ENCODE data around the gene MTREX. TPM values are rescaled to one million over a fixed set of nuclear protein-coding genes. Genes with fewer than 3 reads are reported as not detected.
A peak's percentile ranks its signal among the peaks of the same experiment; 100 is the strongest.

MTREX gene
- total and polyA plus RNA-seq, 7 experiments from 2014 or later = 29.6 to 83.7 (median 64.1) TPM

GRCh38 chr5:55407059-55407684 lies 99.4 kb downstream of the MTREX start:
- Mint-ChIP-seq H3K36me3 (peaks cover 6 to 40% (median 18%) of the 10 kb centered on the region in 5 donors), H3K9me3 (peaks cover 0 to 2% (median 0%) of the 10 kb centered on the region in 11 donors), H3K27ac (peak overlapping the region in 2 of 9 donors; percentile 20 to 36), H3K4me1 (peaks cover 6 to 23% (median 12%) of the 10 kb centered on the region in 7 donors), H3K27me3 (no peaks in the 10 kb centered on the region), H3K4me3 (no peak overlapping the region)
- intact Hi-C loops (cut with micrococcal nuclease) = loop anchor here (1.0 to 5.0 kb wide), 2 partner anchors 235 to 285 kb away; partner anchors contain the start of gene CDC20B (in 1 of the 2)
- DNase-seq (peak in 6 of 9 donors; percentile 4 to 34 (median 16)), ATAC-seq (peak; percentile 42)
- no peaks in the 10 kb centered on the region for H3K27me3 ChIP-seq (ENCODE audit: control insufficient read depth in 2 of 2, insufficient read depth in 2 of 2, low read length in 2 of 2)
- ChIA-PET CTCF (interaction anchor here (1.7 to 3.0 kb wide), 2 partner anchors 283 to 285 kb away, joined by 4 to 22 read pairs; no protein-coding TSS in a partner anchor), POLR2A (no interaction called here)
- H3K36me3 ChIP-seq (ENCODE audit: control insufficient read depth in 2 of 3, insufficient read depth in 3 of 3, low read length in 3 of 3) = peaks cover 5 to 47% (median 10%) of the 10 kb centered on the region in 3 experiments
- no peaks in the 10 kb centered on the region for H3K4me1 ChIP-seq (ENCODE audit: control insufficient read depth in 2 of 2, insufficient read depth in 2 of 2, low read length in 2 of 2)
- H3K4me3 ChIP-seq (ENCODE audit: low read length) = no peak overlapping the region
- H3K27ac ChIP-seq (ENCODE audit: low read depth, low read length) = no peak overlapping the region
- H3K9me3 ChIP-seq (ENCODE audit: control insufficient read depth in 2 of 3, low read length in 3 of 3) = no peaks in the 10 kb centered on the region

- intact Hi-C loops (cut with micrococcal nuclease) = loop anchor here (1.0 to 5.0 kb wide), 2 partner anchors 236 to 284 kb away; partner anchors contain the start of gene CDC20B (in 1 of the 2)
- Histone ChIP-seq H3K4me3 (ENCODE audit: low read length) (no peak overlapping the region), H3K27ac (ENCODE audit: low read depth, low read length) (no peak overlapping the region), H3K36me3 (ENCODE audit: control insufficient read depth in 2 of 3, insufficient read depth in 3 of 3, low read length in 3 of 3) (peaks cover 5 to 42% (median 10%) of the 10 kb centered on the region in 3 experiments), H3K4me1 (ENCODE audit: control insufficient read depth in 2 of 2, insufficient read depth in 2 of 2, low read length in 2 of 2) (no peaks in the 10 kb centered on the region), H3K9me3 (ENCODE audit: control insufficient read depth in 2 of 3, low read length in 3 of 3) (no peaks in the 10 kb centered on the region), H3K27me3 (ENCODE audit: control insufficient read depth in 2 of 2, insufficient read depth in 2 of 2, low read length in 2 of 2) (no peaks in the 10 kb centered on the region)
- DNase-seq (no peak), ATAC-seq (no peak)
- H3K27me3 Mint-ChIP-seq = no peaks in the 10 kb centered on the region
- CTCF ChIA-PET = interaction anchor here (1.0 kb wide), 1 partner anchor 11 kb away, joined by 3 read pairs; no protein-coding TSS in a partner anchor
- H3K36me3 Mint-ChIP-seq = peaks cover 6 to 44% (median 18%) of the 10 kb centered on the region in 5 donors
- H3K27ac Mint-ChIP-seq = peak overlapping the region in 3 of 9 donors; percentile 9 to 60 (median 37)
- no peak overlapping the region for H3K4me3 Mint-ChIP-seq
- peaks cover 0 to 2% (median 0%) of the 10 kb centered on the region in 11 donors for H3K9me3 Mint-ChIP-seq
- peaks cover 6 to 27% (median 12%) of the 10 kb centered on the region in 7 donors for H3K4me1 Mint-ChIP-seq
- POLR2A ChIA-PET = no interaction called here
Observed at GRCh38 chr5:55407984-55408383, 100.2 kb downstream of the MTREX start.

- no peak for DNase-seq
- Mint-ChIP-seq H3K27me3 (no peaks in the 10 kb centered on the region), H3K27ac (no peak overlapping the region), H3K36me3 (peaks cover 6 to 34% (median 16%) of the 10 kb centered on the region in 5 donors), H3K4me3 (no peak overlapping the region), H3K4me1 (peaks cover 6 to 27% (median 12%) of the 10 kb centered on the region in 7 donors), H3K9me3 (peaks cover 0 to 2% (median 0%) of the 10 kb centered on the region in 11 donors)
- peaks cover 0 to 27% (median 5%) of the 10 kb centered on the region in 3 experiments for H3K36me3 ChIP-seq (ENCODE audit: control insufficient read depth in 2 of 3, insufficient read depth in 3 of 3, low read length in 3 of 3)
- intact Hi-C loops (cut with micrococcal nuclease) = loop anchor here in 1 of 2 donors (5.0 to 10.0 kb wide), 2 partner anchors 125 to 237 kb away; partner anchors contain the start of genes CDC20B and PLPP1
- H3K4me3 ChIP-seq (ENCODE audit: low read length) = no peak overlapping the region
- no peaks in the 10 kb centered on the region for H3K9me3 ChIP-seq (ENCODE audit: control insufficient read depth in 2 of 3, low read length in 3 of 3)
- CTCF ChIA-PET = interaction anchor here (1.7 kb wide), 1 partner anchor 282 kb away, joined by 7 read pairs; no protein-coding TSS in a partner anchor
- POLR2A ChIA-PET = interaction anchor here (0.7 kb wide), 1 partner anchor 23 kb away, joined by 3 read pairs; no protein-coding TSS in a partner anchor
- H3K4me1 ChIP-seq (ENCODE audit: control insufficient read depth in 2 of 2, insufficient read depth in 2 of 2, low read length in 2 of 2) = no peaks in the 10 kb centered on the region
- ATAC-seq = no peak
- no peaks in the 10 kb centered on the region for H3K27me3 ChIP-seq (ENCODE audit: control insufficient read depth in 2 of 2, insufficient read depth in 2 of 2, low read length in 2 of 2)
- H3K27ac ChIP-seq (ENCODE audit: low read depth, low read length) = no peak overlapping the region
Observed at GRCh38 chr5:55409775-55410174, 102.0 kb downstream of the MTREX start.

- Histone ChIP-seq H3K36me3 (ENCODE audit: control insufficient read depth in 2 of 3, insufficient read depth in 3 of 3, low read length in 3 of 3) (peaks cover 0 to 28% (median 5%) of the 10 kb centered on the region in 3 experiments), H3K27ac (ENCODE audit: low read depth, low read length) (no peak overlapping the region), H3K9me3 (ENCODE audit: control insufficient read depth in 2 of 3, low read length in 3 of 3) (no peaks in the 10 kb centered on the region), H3K27me3 (ENCODE audit: control insufficient read depth in 2 of 2, insufficient read depth in 2 of 2, low read length in 2 of 2) (no peaks in the 10 kb centered on the region), H3K4me1 (ENCODE audit: control insufficient read depth in 2 of 2, insufficient read depth in 2 of 2, low read length in 2 of 2) (no peaks in the 10 kb centered on the region), H3K4me3 (ENCODE audit: low read length) (no peak overlapping the region)
- DNase-seq (no peak), ATAC-seq (no peak)
- intact Hi-C loops (cut with micrococcal nuclease) = loop anchor here in 1 of 2 donors (10.0 kb wide), 1 partner anchor 124 kb away; the partner anchor contains the start of gene PLPP1
- Mint-ChIP-seq H3K9me3 (peaks cover 0 to 2% (median 0%) of the 10 kb centered on the region in 11 donors), H3K27me3 (no peaks in the 10 kb centered on the region), H3K27ac (no peak overlapping the region), H3K36me3 (peaks cover 6 to 41% (median 16%) of the 10 kb centered on the region in 5 donors), H3K4me1 (peaks cover 6 to 27% (median 12%) of the 10 kb centered on the region in 7 donors), H3K4me3 (peak overlapping the region in 1 of 10 donors; percentile 39)
- CTCF ChIA-PET = interaction anchor here (0.6 kb wide), 1 partner anchor 241 kb away, joined by 3 read pairs; no protein-coding TSS in a partner anchor
- POLR2A ChIA-PET = no interaction called here
Observed at GRCh38 chr5:55410845-55411244, 103.1 kb downstream of the MTREX start.

- H3K27ac Mint-ChIP-seq = peak overlapping the region in 1 of 9 donors; percentile 9
- Histone ChIP-seq H3K36me3 (ENCODE audit: control insufficient read depth in 2 of 3, insufficient read depth in 3 of 3, low read length in 3 of 3) (peaks cover 0 to 18% (median 0%) of the 10 kb centered on the region in 3 experiments), H3K9me3 (ENCODE audit: control insufficient read depth in 2 of 3, low read length in 3 of 3) (no peaks in the 10 kb centered on the region), H3K27me3 (ENCODE audit: control insufficient read depth in 2 of 2, insufficient read depth in 2 of 2, low read length in 2 of 2) (no peaks in the 10 kb centered on the region), H3K4me3 (ENCODE audit: low read length) (no peak overlapping the region), H3K4me1 (ENCODE audit: control insufficient read depth in 2 of 2, insufficient read depth in 2 of 2, low read length in 2 of 2) (no peaks in the 10 kb centered on the region), H3K27ac (ENCODE audit: low read depth, low read length) (no peak overlapping the region)
- no peaks in the 10 kb centered on the region for H3K27me3 Mint-ChIP-seq
- DNase-seq (peak in 5 of 9 donors; percentile 11 to 46 (median 31)), ATAC-seq (peak; percentile 53)
- peaks cover 3 to 41% (median 15%) of the 10 kb centered on the region in 5 donors for H3K36me3 Mint-ChIP-seq
- H3K4me1 Mint-ChIP-seq = peaks cover 6 to 27% (median 12%) of the 10 kb centered on the region in 7 donors
- intact Hi-C loops (cut with micrococcal nuclease) = loop anchor here in 1 of 2 donors (10.0 kb wide), 1 partner anchor 123 kb away; the partner anchor contains the start of gene PLPP1
- peaks cover 0 to 2% (median 0%) of the 10 kb centered on the region in 11 donors for H3K9me3 Mint-ChIP-seq
- CTCF ChIA-PET = no interaction called here
- POLR2A ChIA-PET = no interaction called here
- peak overlapping the region in 1 of 10 donors; percentile 37 for H3K4me3 Mint-ChIP-seq
Observed at GRCh38 chr5:55411876-55412275, 104.1 kb downstream of the MTREX start.

GRCh38 chr5:55413644-55414043 lies 105.9 kb downstream of the MTREX start:
- CTCF ChIA-PET = interaction anchor here (0.6 kb wide), 1 partner anchor 1592 kb away, joined by 3 read pairs; no protein-coding TSS in a partner anchor
- ATAC-seq = no peak

More at GRCh38 chr5:55413644-55414043, 105.9 kb downstream of the MTREX start:
- no peak overlapping the region for H3K4me3 Mint-ChIP-seq
- Histone ChIP-seq H3K36me3 (ENCODE audit: control insufficient read depth in 2 of 3, insufficient read depth in 3 of 3, low read length in 3 of 3) (peaks cover 0 to 24% (median 5%) of the 10 kb centered on the region in 3 experiments), H3K27ac (ENCODE audit: low read depth, low read length) (no peak overlapping the region), H3K4me3 (ENCODE audit: low read length) (no peak overlapping the region), H3K4me1 (ENCODE audit: control insufficient read depth in 2 of 2, insufficient read depth in 2 of 2, low read length in 2 of 2) (no peaks in the 10 kb centered on the region), H3K27me3 (ENCODE audit: control insufficient read depth in 2 of 2, insufficient read depth in 2 of 2, low read length in 2 of 2) (no peaks in the 10 kb centered on the region), H3K9me3 (ENCODE audit: control insufficient read depth in 2 of 3, low read length in 3 of 3) (no peaks in the 10 kb centered on the region)
- intact Hi-C loops (cut with micrococcal nuclease) = loop anchor here in 1 of 2 donors (10.0 kb wide), 1 partner anchor 121 kb away; the partner anchor contains the start of gene PLPP1
- no peak for DNase-seq
- no peaks in the 10 kb centered on the region for H3K9me3 Mint-ChIP-seq
- no peak overlapping the region for H3K27ac Mint-ChIP-seq
- no peaks in the 10 kb centered on the region for H3K27me3 Mint-ChIP-seq
- POLR2A ChIA-PET = interaction anchor here (0.9 kb wide), 1 partner anchor 11 kb away, joined by 3 read pairs; no protein-coding TSS in a partner anchor
- peaks cover 4 to 21% (median 12%) of the 10 kb centered on the region in 7 donors for H3K4me1 Mint-ChIP-seq
- H3K36me3 Mint-ChIP-seq = peaks cover 3 to 36% (median 19%) of the 10 kb centered on the region in 5 donors

Measured in naive thymus-derived CD4-positive, alpha-beta T cell (primary cell).